ENCODE data around the gene ABLIM1.
A peak's percentile ranks its signal among the peaks of the same experiment; 100 is the strongest.

ABLIM1 gene

GRCh38 chr10:114631666-114632417 lies 26.2 kb downstream of the ABLIM1 start (continued):
- TF ChIP-seq GLIS1 (tag by site-specific recombination; IDR thresholded peaks at IDR 0.05), result 0 out of 2 replicates have a peak, but pooled peaks have one; percentile 11
- TF ChIP-seq SP7 (tag by site-specific recombination; IDR thresholded peaks at IDR 0.05), result peak; percentile 49
- TF ChIP-seq ZNF148 (tag by site-specific recombination; IDR thresholded peaks at IDR 0.05; ENCODE audit: borderline replicate concordance), result no peak
- no peak for TF ChIP-seq ZNF629 (tag by site-specific recombination; IDR thresholded peaks at IDR 0.05)
- peak; percentile 72 for TF ChIP-seq KLF7 (tag by site-specific recombination; IDR thresholded peaks at IDR 0.05; ENCODE audit: borderline replicate concordance)
- TF ChIP-seq, protein P1, sequence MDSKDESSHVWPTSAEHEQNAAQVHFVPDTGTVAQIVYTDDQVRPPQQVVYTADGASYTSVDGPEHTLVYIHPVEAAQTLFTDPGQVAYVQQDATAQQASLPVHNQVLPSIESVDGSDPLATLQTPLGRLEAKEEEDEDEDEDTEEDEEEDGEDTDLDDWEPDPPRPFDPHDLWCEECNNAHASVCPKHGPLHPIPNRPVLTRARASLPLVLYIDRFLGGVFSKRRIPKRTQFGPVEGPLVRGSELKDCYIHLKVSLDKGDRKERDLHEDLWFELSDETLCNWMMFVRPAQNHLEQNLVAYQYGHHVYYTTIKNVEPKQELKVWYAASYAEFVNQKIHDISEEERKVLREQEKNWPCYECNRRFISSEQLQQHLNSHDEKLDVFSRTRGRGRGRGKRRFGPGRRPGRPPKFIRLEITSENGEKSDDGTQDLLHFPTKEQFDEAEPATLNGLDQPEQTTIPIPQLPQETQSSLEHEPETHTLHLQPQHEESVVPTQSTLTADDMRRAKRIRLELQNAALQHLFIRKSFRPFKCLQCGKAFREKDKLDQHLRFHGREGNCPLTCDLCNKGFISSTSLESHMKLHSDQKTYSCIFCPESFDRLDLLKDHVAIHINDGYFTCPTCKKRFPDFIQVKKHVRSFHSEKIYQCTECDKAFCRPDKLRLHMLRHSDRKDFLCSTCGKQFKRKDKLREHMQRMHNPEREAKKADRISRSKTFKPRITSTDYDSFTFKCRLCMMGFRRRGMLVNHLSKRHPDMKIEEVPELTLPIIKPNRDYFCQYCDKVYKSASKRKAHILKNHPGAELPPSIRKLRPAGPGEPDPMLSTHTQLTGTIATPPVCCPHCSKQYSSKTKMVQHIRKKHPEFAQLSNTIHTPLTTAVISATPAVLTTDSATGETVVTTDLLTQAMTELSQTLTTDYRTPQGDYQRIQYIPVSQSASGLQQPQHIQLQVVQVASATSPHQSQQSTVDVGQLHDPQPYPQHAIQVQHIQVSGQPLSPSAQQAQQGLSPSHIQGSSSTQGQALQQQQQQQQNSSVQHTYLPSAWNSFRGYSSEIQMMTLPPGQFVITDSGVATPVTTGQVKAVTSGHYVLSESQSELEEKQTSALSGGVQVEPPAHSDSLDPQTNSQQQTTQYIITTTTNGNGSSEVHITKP (tag by site-specific recombination; IDR thresholded peaks at IDR 0.05), result peak; percentile 65
- TF ChIP-seq, protein P2, sequence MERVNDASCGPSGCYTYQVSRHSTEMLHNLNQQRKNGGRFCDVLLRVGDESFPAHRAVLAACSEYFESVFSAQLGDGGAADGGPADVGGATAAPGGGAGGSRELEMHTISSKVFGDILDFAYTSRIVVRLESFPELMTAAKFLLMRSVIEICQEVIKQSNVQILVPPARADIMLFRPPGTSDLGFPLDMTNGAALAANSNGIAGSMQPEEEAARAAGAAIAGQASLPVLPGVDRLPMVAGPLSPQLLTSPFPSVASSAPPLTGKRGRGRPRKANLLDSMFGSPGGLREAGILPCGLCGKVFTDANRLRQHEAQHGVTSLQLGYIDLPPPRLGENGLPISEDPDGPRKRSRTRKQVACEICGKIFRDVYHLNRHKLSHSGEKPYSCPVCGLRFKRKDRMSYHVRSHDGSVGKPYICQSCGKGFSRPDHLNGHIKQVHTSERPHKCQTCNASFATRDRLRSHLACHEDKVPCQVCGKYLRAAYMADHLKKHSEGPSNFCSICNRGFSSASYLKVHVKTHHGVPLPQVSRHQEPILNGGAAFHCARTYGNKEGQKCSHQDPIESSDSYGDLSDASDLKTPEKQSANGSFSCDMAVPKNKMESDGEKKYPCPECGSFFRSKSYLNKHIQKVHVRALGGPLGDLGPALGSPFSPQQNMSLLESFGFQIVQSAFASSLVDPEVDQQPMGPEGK (tag by site-specific recombination; IDR thresholded peaks at IDR 0.05), result peak; percentile 57
- no peak for TF ChIP-seq ZNF473 (tag by site-specific recombination; IDR thresholded peaks at IDR 0.05)
- TF ChIP-seq SP3 (tag by site-specific recombination; IDR thresholded peaks at IDR 0.05), result peak; percentile 58
- TF ChIP-seq, protein P3, sequence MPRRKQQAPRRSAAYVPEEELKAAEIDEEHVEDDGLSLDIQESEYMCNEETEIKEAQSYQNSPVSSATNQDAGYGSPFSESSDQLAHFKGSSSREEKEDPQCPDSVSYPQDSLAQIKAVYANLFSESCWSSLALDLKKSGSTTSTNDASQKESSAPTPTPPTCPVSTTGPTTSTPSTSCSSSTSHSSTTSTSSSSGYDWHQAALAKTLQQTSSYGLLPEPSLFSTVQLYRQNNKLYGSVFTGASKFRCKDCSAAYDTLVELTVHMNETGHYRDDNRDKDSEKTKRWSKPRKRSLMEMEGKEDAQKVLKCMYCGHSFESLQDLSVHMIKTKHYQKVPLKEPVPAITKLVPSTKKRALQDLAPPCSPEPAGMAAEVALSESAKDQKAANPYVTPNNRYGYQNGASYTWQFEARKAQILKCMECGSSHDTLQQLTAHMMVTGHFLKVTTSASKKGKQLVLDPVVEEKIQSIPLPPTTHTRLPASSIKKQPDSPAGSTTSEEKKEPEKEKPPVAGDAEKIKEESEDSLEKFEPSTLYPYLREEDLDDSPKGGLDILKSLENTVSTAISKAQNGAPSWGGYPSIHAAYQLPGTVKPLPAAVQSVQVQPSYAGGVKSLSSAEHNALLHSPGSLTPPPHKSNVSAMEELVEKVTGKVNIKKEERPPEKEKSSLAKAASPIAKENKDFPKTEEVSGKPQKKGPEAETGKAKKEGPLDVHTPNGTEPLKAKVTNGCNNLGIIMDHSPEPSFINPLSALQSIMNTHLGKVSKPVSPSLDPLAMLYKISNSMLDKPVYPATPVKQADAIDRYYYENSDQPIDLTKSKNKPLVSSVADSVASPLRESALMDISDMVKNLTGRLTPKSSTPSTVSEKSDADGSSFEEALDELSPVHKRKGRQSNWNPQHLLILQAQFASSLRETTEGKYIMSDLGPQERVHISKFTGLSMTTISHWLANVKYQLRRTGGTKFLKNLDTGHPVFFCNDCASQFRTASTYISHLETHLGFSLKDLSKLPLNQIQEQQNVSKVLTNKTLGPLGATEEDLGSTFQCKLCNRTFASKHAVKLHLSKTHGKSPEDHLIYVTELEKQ (tag by site-specific recombination; IDR thresholded peaks at IDR 0.05; ENCODE audit: borderline replicate concordance), result no peak
- TF ChIP-seq ZNF544 (tag by site-specific recombination; IDR thresholded peaks at IDR 0.05), result no peak
- TF ChIP-seq ZNF530 (tag by site-specific recombination; IDR thresholded peaks at IDR 0.05; ENCODE audit: low read depth), result no peak
- no peak for TF ChIP-seq ZNF19 (tag by site-specific recombination; IDR thresholded peaks at IDR 0.05; ENCODE audit: low read depth)
- no peak for TF ChIP-seq ZNF610 (tag by site-specific recombination; IDR thresholded peaks at IDR 0.05; ENCODE audit: borderline replicate concordance)
- no peak for TF ChIP-seq ZNF133 (tag by site-specific recombination; IDR thresholded peaks at IDR 0.05)
- TF ChIP-seq ZNF76 (tag by site-specific recombination; IDR thresholded peaks at IDR 0.05; ENCODE audit: borderline replicate concordance, low read depth), result no peak
- TF ChIP-seq ZNF560 (tag by site-specific recombination; IDR thresholded peaks at IDR 0.05; ENCODE audit: borderline replicate concordance), result no peak
- no peak for TF ChIP-seq ZNF391 (tag by site-specific recombination; IDR thresholded peaks at IDR 0.05; ENCODE audit: borderline replicate concordance, low read depth)
- 0 out of 2 replicates have a peak, but pooled peaks have one; percentile 36 for TF ChIP-seq ZSCAN30 (tag by site-specific recombination; IDR thresholded peaks at IDR 0.05)
- no peak for TF ChIP-seq ZNF292 (tag by site-specific recombination; IDR thresholded peaks at IDR 0.05; ENCODE audit: borderline replicate concordance, low read depth)
- no peak for TF ChIP-seq ZSCAN16 (tag by site-specific recombination; IDR thresholded peaks at IDR 0.05)
- TF ChIP-seq FEZF1 (tag by site-specific recombination; IDR thresholded peaks at IDR 0.05), result no peak
- no peak for TF ChIP-seq ZNF155 (tag by site-specific recombination; IDR thresholded peaks at IDR 0.05)
- TF ChIP-seq ZNF707 (tag by site-specific recombination; IDR thresholded peaks at IDR 0.05), result no peak
